Measurements from ENCODE around the gene ATP5MC2.
"Not testable (repeated sequence)": the region's sequence is repeated elsewhere in the genome, so short reads cannot be mapped to it uniquely, and the experiment has no call there.

The ATP5MC2 gene

DNA sequence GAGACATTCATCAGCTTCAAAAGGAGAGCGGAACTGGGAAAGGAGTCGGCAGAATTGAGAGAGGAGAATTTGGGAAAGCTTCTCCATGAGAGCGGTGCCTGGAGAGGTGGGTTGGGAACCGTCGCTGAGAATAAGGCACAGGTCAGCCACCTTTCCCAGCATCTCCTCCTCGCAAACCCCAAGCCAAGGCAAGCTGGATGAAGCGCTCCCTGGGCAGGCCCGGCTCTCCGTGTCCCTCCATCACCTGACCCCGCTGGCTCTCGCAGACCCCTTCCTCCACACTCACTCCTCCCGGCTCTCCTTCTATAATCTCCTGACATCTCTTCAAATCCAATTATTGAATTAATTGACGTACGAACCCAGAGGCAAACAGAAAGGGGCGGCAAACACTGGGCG, 18.9 kb upstream of the ATP5MC2 start:
- no peak for DNase-seq (ENCODE audit: low read depth in 2 of 2)

GRCh38 chr12:53688134-53688533, 12.3 kb upstream of the ATP5MC2 start:
- DNase-seq (ENCODE audit: low read depth in 2 of 2): no peak

GRCh38 chr12:53686436-53686835, 10.6 kb upstream of the ATP5MC2 start:
- DNase-seq (ENCODE audit: low read depth in 2 of 2): no peak

DNA sequence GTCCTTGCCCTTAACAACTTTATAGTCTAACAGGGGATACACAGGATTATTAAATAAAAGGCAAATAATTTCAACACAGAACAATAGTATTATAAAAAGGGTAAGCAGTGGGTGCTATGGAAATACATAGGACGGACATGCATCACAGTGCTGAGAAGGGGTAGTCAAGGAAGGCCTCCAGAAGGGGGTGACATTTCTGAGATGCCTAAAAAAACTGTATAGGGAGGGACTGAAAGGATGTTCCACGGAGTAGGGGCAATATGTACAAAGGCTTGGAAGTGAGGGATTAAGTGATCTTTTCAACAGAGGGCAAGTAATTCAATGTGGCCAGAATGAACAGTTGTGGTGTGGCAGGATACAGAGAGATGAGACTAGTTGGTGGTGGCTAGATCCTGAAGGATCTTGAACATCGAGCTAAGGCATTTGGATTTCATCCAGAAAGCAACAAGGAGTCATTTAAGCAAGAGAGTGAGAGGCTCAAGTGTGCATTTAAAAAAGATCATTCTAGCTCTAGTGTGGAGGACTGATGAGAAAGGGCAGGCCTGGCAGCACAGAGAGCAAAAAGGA, 8.9 kb upstream of the ATP5MC2 start:
- DNase-seq (ENCODE audit: low read depth in 2 of 2): no peak

GRCh38 chr12:53683983-53684382, 8.1 kb upstream of the ATP5MC2 start:
- no peak for DNase-seq (ENCODE audit: low read depth in 2 of 2)

- no peak for DNase-seq (ENCODE audit: low read depth in 2 of 2)
These were observed 7.6 kb upstream of the ATP5MC2 start for GRCh38 chr12:53683494-53683893.

- DNase-seq (ENCODE audit: low read depth in 2 of 2): not testable (repeated sequence)
These were observed 4.2 kb upstream of the ATP5MC2 start for GRCh38 chr12:53680061-53680460.

- DNase-seq (ENCODE audit: low read depth in 2 of 2): no peak
These were observed 1.9 kb upstream of the ATP5MC2 start for GRCh38 chr12:53677800-53678148.

GRCh38 chr12:53677016-53677799, 1.3 kb upstream of the ATP5MC2 start:
- no peak for DNase-seq (ENCODE audit: low read depth in 2 of 2)

DNA sequence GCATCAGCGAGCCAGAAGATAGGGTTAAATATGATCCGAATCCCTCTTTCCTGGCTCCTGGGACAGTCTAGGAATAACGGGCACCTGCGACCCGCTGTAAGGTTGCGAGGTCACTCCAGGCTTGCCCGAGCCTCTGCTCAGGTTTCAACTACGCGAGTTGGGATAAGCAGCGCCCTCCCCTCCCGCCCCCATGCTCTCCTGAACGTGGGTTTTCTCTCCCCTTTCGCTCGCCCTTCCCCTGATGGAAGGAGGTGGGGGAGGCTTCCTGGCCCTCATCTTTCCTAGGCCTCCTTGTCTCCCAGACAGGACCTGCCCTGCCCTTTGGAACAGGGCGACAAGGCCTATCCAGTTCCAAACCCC, 753 bp upstream of the ATP5MC2 start:
- no peak for DNase-seq (ENCODE audit: low read depth in 2 of 2)

DNA sequence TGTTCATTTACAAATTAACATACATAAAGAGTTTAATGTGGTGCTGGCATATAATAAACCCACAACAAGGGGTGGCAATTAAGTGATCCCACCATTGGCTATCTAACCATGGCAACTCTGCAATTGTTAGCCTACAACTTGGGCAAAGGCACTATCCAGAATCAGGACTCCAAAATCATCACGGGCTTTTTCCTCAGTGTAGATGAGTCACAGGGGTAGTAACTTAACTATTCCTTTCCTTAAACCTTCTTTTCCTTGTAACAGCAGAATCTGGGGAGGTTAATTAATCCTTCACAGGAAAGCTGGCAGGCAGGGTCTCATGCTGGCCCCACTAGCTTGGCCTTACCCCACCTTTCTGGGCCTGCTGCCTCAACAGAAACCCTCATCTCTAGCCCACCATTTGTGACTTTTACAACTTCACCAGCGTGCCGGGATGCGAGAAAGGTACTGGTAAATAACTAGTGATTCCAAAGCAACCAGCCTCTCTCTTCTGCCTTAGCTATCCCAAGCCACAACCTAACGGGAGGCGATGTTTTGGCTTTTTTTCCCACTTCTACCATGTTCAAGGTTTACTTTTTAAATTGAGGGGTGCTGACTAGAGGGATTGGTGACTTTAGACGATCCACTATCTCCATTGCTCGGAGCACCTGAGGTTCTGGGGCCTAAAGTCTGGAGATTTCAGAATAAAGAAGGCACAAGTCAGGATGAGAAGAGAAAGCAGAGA, 744 bp downstream of the ATP5MC2 start:
- DNase-seq (ENCODE audit: low read depth in 2 of 2): no peak

DNA sequence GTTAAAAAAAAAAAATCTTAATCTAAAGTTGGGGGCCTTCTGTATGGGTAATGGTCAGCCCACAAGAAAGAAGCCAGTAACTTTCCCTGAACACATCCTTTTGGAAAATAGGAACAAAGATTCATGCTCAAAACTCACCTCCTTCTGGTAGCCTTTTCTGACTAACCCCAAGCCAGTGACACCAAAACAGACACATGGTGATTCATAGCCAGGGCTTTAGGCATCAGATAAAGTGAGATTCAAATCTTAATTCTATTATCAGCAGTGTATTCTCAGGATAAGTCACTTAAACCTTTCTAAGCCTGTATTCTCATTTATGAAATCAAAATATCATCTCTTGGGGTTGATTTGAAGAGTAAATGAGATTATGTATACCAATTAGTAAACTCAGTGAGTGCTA, 4.9 kb downstream of the ATP5MC2 start:
- DNase-seq (ENCODE audit: low read depth in 2 of 2): no peak

- no peak for DNase-seq (ENCODE audit: low read depth in 2 of 2)
These were observed 5.6 kb downstream of the ATP5MC2 start for GRCh38 chr12:53670308-53670707.

DNA sequence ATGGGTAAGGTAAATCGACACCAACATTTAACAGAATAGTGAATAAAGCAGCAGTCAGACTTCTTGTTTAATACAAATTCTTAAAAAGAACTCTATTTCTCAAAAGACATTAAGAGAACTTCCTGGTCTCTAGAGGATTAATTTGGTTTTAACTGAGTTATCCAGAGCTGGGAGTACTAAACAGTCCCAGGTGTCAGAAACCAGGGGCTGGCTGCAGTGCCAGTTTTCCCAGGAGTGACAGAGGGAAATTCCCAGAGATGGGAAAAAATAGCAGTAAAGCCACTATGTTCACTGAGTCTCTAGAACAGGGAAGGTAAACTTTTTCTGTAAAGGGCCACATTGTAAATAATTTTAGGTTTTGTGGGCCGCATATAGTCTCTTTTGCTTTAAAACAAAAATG, 8.8 kb downstream of the ATP5MC2 start:
- DNase-seq (ENCODE audit: low read depth in 2 of 2): no peak

DNA sequence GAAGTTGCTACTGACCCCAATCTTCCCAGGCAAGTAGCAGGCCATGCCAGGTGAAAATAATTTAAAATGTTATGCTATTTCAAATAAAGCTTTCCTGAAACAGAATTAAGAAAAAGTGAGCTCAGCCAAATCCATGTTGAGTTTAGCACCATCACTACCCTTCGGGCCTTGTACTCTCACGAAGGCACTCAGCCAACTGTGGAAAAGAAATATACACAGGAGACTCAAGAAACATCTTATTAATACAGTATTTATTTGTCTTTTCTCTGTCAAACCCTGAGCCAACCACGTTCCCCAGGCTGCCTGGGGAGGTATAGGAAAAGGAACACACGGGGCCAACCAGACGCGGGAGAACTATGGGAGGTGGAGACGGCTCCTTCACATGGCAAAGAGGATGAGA, 10.9 kb downstream of the ATP5MC2 start:
- no peak for DNase-seq (ENCODE audit: low read depth in 2 of 2)

DNA sequence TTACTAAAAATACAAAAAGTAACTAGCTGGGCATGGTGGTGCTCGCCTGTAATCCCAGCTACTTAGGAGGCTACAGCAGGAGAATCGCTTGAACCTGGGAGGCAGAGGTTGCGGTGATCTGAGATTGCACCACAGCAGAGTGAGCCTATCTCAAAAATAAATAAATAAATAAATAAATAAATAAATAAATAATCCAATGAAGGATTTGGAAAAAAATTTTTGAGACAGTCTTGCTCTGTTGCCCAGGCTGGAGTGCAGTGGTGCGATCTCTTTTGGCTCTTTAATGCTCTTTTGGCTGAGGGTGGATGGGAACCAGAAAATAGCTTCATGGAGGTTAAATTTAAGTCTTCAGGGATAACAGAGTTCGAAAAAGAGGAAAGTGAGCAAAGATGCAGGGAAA, 11.7 kb downstream of the ATP5MC2 start:
- no peak for DNase-seq (ENCODE audit: low read depth in 2 of 2)

DNA sequence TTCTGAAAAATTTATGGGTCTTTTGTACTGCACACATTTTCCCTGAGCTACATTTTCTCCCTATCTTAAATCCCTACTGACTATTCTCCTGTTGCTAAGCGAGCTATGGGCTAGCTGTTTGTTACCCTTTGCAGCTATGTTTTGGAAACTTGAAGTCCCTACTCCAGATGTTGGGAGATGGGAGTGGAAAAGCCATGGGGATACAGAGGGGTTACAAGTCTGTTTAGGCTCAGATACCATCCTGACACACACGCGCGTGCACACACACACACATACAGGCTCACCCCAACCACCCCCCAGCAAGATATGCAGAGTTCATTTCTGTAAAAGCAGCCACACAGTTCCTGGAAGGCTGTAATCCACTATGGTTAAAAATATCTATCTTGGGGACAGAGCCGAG, 15.8 kb downstream of the ATP5MC2 start:
- DNase-seq (ENCODE audit: low read depth in 2 of 2): no peak

GRCh38 chr12:53659571-53659981, 16.3 kb downstream of the ATP5MC2 start:
- no peak for DNase-seq (ENCODE audit: low read depth in 2 of 2)

- DNase-seq (ENCODE audit: low read depth in 2 of 2): no peak
These were observed 16.8 kb downstream of the ATP5MC2 start for GRCh38 chr12:53659011-53659551.

- DNase-seq (ENCODE audit: low read depth in 2 of 2): no peak
These were observed 18.8 kb downstream of the ATP5MC2 start for GRCh38 chr12:53657041-53657440.

DNA sequence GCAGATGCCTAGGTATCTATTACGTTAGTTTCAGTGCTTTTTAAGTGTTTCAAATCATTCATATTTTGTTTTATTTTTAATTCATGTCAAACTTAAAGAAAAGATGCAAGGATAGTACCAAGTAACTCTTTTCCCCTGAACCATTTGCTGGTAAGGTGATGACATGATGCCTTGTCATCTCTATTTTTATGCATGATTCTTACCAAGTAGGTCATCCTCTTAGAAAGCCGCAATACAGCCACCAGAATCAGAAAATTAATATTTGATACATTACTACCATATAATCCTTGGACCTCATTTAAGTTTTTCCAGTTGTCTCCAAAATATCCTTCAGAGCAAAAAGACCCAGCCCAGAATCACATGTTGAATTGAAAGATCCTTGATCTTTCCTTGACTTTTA, 22.3 kb downstream of the ATP5MC2 start:
- no peak for DNase-seq (ENCODE audit: low read depth in 2 of 2)

- no peak for DNase-seq (ENCODE audit: low read depth in 2 of 2)
These were observed 23.5 kb downstream of the ATP5MC2 start for GRCh38 chr12:53652366-53652765.

DNA sequence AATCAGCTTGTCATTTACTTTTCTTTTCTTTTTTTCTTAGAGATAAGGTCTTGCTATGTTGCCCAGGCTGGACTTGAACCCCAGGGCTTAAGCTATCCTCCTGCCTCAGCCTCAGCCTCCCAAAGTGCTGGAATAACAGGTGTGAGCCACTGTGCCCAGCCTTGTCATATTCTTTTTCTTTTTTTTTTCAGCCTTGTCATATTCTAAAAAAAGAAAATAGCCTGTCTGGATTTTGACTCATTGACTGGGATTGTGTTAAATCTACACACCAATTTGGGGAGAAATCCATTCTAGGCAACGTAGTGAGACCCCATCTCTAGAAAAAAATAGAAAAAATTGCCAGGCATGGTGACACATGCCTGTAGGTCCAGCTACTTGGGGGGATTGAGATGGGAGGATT, 24.1 kb downstream of the ATP5MC2 start:
- no peak for DNase-seq (ENCODE audit: low read depth in 2 of 2)
